Left ventricle myocardium inferior (tissue), 1 donor: ENCODE measurements around the gene FEZ2. TPM values are rescaled to one million over a fixed set of nuclear protein-coding genes. Genes with fewer than 3 reads are reported as not detected.

ENCODE experiments used
- DNase-seq: peaks from one replicate; pipeline ENCODE4 v3.0.0-alpha.2; 2020
- H3K27ac ChIP-seq: fragments of 200-600 bp; replicated peaks from 2 replicates; pipeline ENCODE4 v1.8.0; 2021
- H3K27me3 ChIP-seq: fragments of 200-600 bp; 2 replicates; pipeline ENCODE4 v1.8.0; 2021; ENCODE audit warnings: low read depth
- H3K36me3 ChIP-seq: fragments of 200-600 bp; 2 replicates; pipeline ENCODE4 v1.8.0; 2021
- H3K4me1 ChIP-seq: fragments of 200-600 bp; 2 replicates; pipeline ENCODE4 v1.8.0; 2021
- H3K4me3 ChIP-seq: fragments of 200-600 bp; 2 replicates; pipeline ENCODE4 v1.8.0; 2021; ENCODE audit warnings: mild to moderate bottlenecking, moderate library complexity
- H3K9me3 ChIP-seq: fragments of 200-600 bp; replicated peaks from 2 replicates; pipeline ENCODE4 v1.8.0; 2021
- intact Hi-C: fragments of 100-400 bp; cut with micrococcal nuclease; formaldehyde crosslinking; loops from one replicate; pipeline ENCODE4 v1.11.0; 2022
- total RNA-seq: library from RNA; stranded (reverse); fragmentation: NEBNext Ultra II Directional; extraction: Animal tissue kit (Norgen Biotek cat#: 25700); gene quantifications from one replicate; pipeline ENCODE4 v1.2.1, GENCODE V29; 2021
- TF ChIP-seq, protein P1 (sequence below): fragments of 200-600 bp; IDR thresholded peaks from 2 replicates; pipeline ENCODE4 v1.8.0; 2021; ENCODE audit warnings: antibody characterized with exemption, mild to moderate bottlenecking, borderline replicate concordance
- donor health status: DM: no; HTN: yes; CAD: no; lungs with severe emphysema.

Gene FEZ2
- total RNA-seq, 1 donor from 2014 or later, result 49.6 TPM

DNA sequence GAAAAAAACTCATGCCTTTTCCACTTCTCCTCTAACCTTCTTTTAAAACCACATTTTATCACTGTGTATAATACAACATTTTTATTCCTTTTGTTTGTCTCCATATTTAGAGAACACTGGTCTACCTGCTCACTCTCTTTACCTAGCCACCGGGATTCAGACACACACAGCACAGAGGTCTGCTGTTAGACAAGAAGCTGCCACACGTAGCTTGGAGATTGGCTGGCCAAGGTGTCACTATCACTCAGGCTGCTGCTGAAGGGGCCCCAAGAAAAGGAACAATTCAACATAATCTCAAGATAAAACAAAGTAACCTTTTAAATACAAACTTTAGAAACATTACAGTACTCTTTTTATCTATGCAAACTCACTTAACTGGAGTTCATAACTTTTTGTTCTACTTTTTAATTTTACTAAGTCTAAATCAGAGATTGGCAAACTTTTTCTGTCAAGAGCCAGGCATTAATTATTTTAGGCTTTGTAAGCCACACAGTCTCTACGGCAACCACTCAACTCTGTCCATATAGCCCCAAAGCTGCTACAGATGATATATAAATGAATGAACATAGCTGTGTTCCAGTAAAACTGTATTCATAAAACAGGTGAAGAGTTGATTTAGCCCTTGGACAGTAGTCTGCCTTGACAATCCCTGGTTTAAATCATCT lies 25.8 kb downstream of the FEZ2 start:
- H3K36me3 ChIP-seq, result peaks cover 25% of the 10 kb centered on the region
- no peaks in the 10 kb centered on the region for H3K27me3 ChIP-seq
- intact Hi-C loops, result no loop called here
- no peak overlapping the region for H3K27ac ChIP-seq
- TF ChIP-seq, protein P1, sequence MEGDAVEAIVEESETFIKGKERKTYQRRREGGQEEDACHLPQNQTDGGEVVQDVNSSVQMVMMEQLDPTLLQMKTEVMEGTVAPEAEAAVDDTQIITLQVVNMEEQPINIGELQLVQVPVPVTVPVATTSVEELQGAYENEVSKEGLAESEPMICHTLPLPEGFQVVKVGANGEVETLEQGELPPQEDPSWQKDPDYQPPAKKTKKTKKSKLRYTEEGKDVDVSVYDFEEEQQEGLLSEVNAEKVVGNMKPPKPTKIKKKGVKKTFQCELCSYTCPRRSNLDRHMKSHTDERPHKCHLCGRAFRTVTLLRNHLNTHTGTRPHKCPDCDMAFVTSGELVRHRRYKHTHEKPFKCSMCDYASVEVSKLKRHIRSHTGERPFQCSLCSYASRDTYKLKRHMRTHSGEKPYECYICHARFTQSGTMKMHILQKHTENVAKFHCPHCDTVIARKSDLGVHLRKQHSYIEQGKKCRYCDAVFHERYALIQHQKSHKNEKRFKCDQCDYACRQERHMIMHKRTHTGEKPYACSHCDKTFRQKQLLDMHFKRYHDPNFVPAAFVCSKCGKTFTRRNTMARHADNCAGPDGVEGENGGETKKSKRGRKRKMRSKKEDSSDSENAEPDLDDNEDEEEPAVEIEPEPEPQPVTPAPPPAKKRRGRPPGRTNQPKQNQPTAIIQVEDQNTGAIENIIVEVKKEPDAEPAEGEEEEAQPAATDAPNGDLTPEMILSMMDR, result no peak
- no peak overlapping the region for H3K4me3 ChIP-seq
- peaks cover 25% of the 10 kb centered on the region for H3K4me1 ChIP-seq
- H3K9me3 ChIP-seq, result no peaks in the 10 kb centered on the region
- DNase-seq, result no peak

DNA sequence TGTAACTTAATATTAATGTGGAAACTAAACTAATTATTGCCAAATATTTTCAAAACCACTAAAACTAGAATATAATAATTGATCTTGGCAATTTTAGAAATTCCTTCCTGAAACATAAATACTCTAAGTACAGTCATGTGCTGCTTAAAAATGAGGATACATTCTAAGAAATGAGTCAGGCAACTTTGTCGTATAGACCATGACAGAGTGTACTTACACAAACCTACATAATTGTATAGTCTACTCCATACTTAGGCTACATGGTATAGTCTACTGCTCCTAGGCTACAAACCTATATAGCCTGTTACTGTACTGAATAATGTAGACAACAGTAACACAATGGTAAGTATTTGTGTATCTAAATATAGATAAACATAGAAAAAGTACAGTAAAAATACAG lies 27.6 kb downstream of the FEZ2 start:
- Histone ChIP-seq H3K9me3 (no peaks in the 10 kb centered on the region), H3K4me3 (no peak overlapping the region), H3K27me3 (no peaks in the 10 kb centered on the region), H3K4me1 (peaks cover 19% of the 10 kb centered on the region), H3K27ac (no peak overlapping the region), H3K36me3 (peaks cover 21% of the 10 kb centered on the region)
- TF ChIP-seq, protein P1, result no peak
- DNase-seq, result no peak
- intact Hi-C loops, result no loop called here

DNA sequence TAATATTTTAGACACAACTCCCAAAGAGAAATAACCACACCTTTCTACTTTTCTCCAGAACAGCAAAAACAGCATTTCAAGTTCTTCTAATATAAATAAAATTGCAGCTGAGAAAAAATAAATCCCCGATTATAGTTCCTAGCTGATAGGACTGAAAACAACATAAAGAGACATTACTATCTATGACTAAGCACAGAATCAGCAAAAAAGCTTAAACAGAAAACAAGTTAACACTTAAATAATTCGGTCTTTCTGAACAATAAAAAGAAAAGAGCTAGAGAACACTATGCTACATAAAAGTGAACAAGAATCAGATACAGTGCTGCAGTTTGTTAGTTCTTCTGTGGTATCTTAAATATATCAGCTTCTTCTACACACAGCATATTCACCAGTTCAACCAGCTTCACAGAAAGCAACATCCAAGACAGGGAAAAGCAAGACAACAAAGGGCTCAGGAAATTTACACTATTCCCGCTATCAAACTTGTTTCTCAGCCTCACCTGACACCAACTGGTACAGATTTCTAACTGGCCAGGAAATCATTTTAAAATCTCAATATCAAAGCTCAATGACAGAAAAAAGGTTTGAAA lies 28.6 kb downstream of the FEZ2 start:
- DNase-seq, result no peak
- peaks cover 11% of the 10 kb centered on the region for H3K36me3 ChIP-seq
- intact Hi-C loops, result no loop called here
- H3K27ac ChIP-seq, result no peak overlapping the region
- no peaks in the 10 kb centered on the region for H3K9me3 ChIP-seq
- H3K4me1 ChIP-seq, result peaks cover 19% of the 10 kb centered on the region
- TF ChIP-seq, protein P1, result no peak
- no peak overlapping the region for H3K4me3 ChIP-seq
- H3K27me3 ChIP-seq, result no peaks in the 10 kb centered on the region

DNA sequence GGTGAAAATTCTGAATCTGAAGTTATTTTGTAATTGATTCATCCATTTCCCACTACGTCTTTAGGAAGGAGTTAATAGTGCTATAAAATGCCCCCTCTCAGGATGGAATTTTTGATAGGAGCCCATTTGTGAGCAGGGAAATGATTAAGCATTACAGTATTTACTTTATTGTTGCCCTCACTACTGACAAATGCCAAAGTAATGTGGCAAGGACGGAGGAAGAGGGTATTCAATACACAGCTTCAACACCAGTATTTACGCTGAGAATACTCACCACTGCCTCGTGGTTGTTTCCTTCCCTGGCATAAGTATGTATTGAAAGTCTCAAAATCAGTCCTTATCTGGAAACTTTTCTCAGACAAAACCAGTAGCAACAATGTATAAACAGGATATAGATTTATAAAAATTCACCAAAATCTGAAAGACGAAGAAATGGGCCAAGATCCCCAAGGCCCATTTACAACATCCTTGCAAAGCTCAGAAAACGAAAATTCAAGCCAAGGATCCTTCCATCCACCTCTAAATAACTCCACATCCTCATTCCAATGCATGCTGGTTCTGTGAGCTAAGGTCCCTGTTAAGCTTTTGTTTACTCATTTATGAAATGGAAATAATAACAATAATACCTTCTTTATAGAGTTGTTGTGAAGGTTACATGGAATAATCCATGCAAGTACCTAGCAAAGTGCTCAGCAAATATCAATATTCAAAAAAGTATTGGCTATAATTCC lies 29.3 kb downstream of the FEZ2 start:
- peaks cover 19% of the 10 kb centered on the region for H3K4me1 ChIP-seq
- no peaks in the 10 kb centered on the region for H3K9me3 ChIP-seq
- intact Hi-C loops, result no loop called here
- peaks cover 11% of the 10 kb centered on the region for H3K36me3 ChIP-seq
- TF ChIP-seq, protein P1, result no peak
- H3K27ac ChIP-seq, result no peak overlapping the region
- no peak overlapping the region for H3K4me3 ChIP-seq
- DNase-seq, result no peak
- H3K27me3 ChIP-seq, result no peaks in the 10 kb centered on the region

DNA sequence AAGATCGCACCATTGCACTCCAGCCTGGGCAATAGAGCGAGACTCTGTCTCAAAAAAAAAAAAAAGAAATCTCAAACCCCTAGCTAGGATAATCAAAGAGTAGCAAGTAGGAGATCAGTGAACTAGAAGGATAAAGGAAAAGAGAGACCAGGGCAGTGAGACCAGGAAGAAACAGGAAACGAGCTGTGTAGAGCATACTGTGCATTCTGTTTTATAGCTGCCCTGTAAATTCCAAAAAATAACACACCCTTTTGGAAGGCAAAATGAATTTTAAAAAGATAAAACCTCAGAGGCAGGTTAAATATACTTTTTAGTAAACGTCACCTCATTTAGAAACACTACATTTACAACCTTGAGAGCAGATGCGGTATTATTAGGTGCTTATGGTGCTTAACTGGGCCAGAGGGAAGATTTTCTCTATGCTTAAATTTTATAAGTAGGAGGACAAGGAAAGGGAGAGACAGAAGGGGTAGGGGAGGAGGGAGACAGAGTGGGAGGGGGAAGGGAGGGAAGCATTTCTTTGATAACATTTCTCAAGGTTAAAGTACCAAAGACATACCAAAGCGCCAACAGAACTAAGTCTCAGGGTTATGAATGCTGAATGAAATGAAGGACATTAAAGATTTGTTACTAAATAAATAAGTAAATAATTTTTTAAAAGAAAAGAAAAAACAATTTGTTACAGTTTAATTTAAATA lies 30.1 kb downstream of the FEZ2 start:
- H3K27ac ChIP-seq, result no peak overlapping the region
- H3K4me3 ChIP-seq, result no peak overlapping the region
- DNase-seq, result no peak
- H3K36me3 ChIP-seq, result peaks cover 11% of the 10 kb centered on the region
- H3K27me3 ChIP-seq, result no peaks in the 10 kb centered on the region
- TF ChIP-seq, protein P1, result no peak
- H3K4me1 ChIP-seq, result peaks cover 26% of the 10 kb centered on the region
- no peaks in the 10 kb centered on the region for H3K9me3 ChIP-seq
- intact Hi-C loops, result no loop called here
